ENCODE measurements around the gene PNKD.

DNA sequence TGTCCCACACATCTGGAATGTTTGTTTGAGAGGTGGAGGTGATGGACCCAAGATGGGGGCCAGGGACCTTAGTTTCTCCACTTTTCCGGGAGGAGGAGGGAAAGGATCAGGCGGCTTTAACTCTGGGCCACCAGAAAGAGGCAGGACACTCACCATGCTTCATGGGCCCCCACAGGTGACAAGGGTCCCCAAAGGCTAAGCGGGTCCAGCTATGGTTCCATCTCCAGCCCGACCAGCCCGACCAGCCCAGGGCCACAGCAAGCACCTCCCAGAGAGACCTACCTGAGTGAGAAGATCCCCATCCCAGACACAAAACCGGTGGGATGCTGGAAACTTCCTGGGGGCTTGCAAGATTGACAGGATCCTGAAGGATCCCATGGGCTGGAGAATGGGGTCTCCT is 112.5 kb downstream of the PNKD start:
- no peak for TF ChIP-seq CTCF (IDR thresholded peaks at IDR 0.05; ENCODE audit: low read length)
- TF ChIP-seq EZH2 (IDR thresholded peaks at IDR 0.05; ENCODE audit: borderline replicate concordance, low read length): no peak
